Chondrocyte (in vitro differentiated cells): Measurements from ENCODE around the gene KRT83. TPM values are rescaled to one million over a fixed set of nuclear protein-coding genes. Genes with fewer than 3 reads are reported as not detected.

Experiments
- DNase-seq: peaks from one replicate; pipeline ENCODE4 v3.0.0; 2021; ENCODE audit warnings: mixed read lengths, low spot score
- H3K27ac Mint-ChIP-seq: one replicate; pipeline ENCODE4 v1.8.0; 2021; ENCODE audit warnings: mild to moderate bottlenecking, moderate library complexity, mixed read lengths; ENCODE audit not compliant: unreplicated experiment
- H3K27me3 Mint-ChIP-seq: 2 replicates; pipeline ENCODE4 v1.8.0; 2021; ENCODE audit warnings: low read depth, mixed read lengths
- H3K36me3 Mint-ChIP-seq: 2 replicates; pipeline ENCODE4 v1.8.0; 2021; ENCODE audit warnings: low read depth, mixed read lengths
- H3K4me1 Mint-ChIP-seq: 2 replicates; pipeline ENCODE4 v1.8.0; 2021; ENCODE audit warnings: low read depth, mild to moderate bottlenecking, mixed read lengths
- H3K4me3 Mint-ChIP-seq: one replicate; pipeline ENCODE4 v1.8.0; 2021; ENCODE audit warnings: mild to moderate bottlenecking, moderate library complexity, mixed read lengths; ENCODE audit not compliant: unreplicated experiment
- H3K9me3 Mint-ChIP-seq: 2 replicates; pipeline ENCODE4 v1.8.0; 2021; ENCODE audit warnings: low read depth, mixed read lengths
- total RNA-seq: library from RNA; stranded (reverse); gene quantifications from 3 replicates; pipeline ENCODE4 v1.2.1, GENCODE V29; 2021
- TF ChIP-seq, protein P1 (sequence below): fragments of 200-600 bp; sonication (generic); IDR thresholded peaks from 2 replicates; pipeline ENCODE4 v1.5.0; 2021; ENCODE audit warnings: antibody characterized with exemption, mild to moderate bottlenecking, moderate library complexity

Gene KRT83
- total RNA-seq, 1 donor from 2014 or later, result not detected

DNA sequence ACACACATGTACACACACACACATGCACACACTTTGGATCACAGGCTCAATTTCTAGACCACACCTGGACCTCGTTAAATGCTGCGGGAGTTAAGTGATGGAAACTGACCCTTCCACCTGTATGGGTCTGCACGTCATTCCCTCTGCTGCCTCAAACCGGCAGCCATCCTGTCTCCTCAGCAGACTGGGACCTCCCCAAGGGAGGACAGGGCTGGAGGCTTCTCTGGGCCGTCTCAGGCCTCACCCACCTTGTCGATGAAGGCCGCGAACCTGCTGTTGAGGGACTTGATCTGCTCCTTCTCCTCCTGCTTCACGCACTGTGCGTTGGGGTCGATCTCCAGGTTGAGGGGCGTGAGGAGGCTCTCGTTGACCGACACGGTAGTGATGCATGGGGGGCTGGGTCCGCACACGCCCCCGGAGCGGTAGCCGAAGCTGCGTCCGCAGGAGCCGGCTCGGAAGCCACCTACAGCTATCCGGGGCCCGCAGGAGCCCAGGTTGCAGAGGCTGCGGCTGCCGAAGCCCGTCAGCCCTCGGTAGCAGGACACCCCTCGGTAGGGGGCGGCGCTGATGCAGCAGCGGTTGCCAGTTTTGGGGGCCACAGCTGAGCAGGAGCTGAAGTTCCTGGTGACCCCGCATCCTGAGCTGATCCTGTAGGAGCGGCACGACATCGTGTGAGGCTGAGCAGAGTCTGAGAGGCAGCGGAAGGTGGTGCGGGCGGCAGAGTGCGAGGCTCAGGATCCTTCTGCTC, 45.7 kb upstream of the KRT83 start, which contains the start of gene KRT85:
KRT85 (minus strand) TSS at position 744 of the 748 bp plus-strand sequence; CDS start at position 668, 76 bp downstream.
- no peak within 1 kb of the TSS for H3K4me3 Mint-ChIP-seq
- H3K27ac Mint-ChIP-seq, result no peak within 1 kb of the TSS
- no peaks in the 10 kb centered on the region for H3K9me3 Mint-ChIP-seq
- H3K36me3 Mint-ChIP-seq, result no peaks in the 10 kb centered on the region
- H3K27me3 Mint-ChIP-seq, result peaks cover 30% of the 10 kb centered on the region
- TF ChIP-seq, protein P1, sequence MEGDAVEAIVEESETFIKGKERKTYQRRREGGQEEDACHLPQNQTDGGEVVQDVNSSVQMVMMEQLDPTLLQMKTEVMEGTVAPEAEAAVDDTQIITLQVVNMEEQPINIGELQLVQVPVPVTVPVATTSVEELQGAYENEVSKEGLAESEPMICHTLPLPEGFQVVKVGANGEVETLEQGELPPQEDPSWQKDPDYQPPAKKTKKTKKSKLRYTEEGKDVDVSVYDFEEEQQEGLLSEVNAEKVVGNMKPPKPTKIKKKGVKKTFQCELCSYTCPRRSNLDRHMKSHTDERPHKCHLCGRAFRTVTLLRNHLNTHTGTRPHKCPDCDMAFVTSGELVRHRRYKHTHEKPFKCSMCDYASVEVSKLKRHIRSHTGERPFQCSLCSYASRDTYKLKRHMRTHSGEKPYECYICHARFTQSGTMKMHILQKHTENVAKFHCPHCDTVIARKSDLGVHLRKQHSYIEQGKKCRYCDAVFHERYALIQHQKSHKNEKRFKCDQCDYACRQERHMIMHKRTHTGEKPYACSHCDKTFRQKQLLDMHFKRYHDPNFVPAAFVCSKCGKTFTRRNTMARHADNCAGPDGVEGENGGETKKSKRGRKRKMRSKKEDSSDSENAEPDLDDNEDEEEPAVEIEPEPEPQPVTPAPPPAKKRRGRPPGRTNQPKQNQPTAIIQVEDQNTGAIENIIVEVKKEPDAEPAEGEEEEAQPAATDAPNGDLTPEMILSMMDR, result no peak
- peaks cover 15% of the 10 kb centered on the region for H3K4me1 Mint-ChIP-seq
- DNase-seq, result no peak

DNA sequence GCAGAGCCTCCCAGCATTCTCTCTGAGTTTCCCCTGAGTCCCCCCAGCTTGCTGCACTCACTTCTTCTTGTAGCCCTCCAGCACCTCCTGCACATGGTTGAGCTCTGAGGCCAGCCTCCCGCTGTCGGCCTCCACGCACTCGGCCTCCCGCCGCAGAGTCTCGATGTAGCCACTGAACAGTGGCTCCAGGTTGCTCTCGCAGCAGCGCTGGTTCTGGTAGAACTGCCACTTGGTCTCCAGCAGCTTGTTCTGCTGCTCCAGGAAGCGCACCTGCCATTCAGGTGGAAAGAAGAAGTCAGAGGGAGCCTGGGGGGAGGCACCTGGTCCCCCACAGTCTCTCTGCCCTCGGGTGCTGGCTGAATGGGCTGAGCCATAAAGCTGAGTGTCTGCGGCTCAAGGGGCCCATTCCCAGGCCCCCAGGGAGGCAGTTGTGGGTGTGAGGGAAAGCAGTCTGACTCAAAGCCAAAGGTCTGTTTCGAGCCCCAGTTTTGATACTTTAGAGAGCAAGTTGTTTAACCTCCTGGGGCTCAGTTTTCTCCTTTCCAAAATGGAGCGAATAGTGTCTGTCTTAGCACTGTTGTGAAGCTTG, 43.8 kb upstream of the KRT83 start:
- H3K9me3 Mint-ChIP-seq, result no peaks in the 10 kb centered on the region
- no peak for DNase-seq
- no peak overlapping the region for H3K27ac Mint-ChIP-seq
- no peaks in the 10 kb centered on the region for H3K36me3 Mint-ChIP-seq
- no peak overlapping the region for H3K4me3 Mint-ChIP-seq
- TF ChIP-seq, protein P1, result no peak
- peaks cover 33% of the 10 kb centered on the region for H3K27me3 Mint-ChIP-seq
- H3K4me1 Mint-ChIP-seq, result peaks cover 4% of the 10 kb centered on the region

DNA sequence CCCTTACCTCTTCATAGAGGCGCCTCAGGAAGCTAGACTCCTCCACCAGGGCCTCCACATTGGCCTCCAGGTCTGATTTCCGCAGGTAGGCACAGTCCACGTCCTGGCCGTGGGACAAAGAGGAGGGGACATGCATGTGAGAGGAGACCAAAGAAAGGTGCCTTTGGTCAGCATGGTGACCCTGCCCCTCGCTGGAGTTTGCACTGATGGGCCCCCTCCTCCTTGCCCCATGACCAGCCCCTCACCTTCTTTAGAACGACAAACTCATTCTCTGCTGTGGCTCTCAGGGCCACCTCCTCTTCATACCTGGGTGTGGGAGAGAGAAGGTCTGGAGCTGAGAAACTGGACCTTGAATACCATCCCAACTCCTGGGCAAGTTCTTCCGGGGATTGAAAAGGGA, 42.9 kb upstream of the KRT83 start:
- peaks cover 33% of the 10 kb centered on the region for H3K27me3 Mint-ChIP-seq

DNA sequence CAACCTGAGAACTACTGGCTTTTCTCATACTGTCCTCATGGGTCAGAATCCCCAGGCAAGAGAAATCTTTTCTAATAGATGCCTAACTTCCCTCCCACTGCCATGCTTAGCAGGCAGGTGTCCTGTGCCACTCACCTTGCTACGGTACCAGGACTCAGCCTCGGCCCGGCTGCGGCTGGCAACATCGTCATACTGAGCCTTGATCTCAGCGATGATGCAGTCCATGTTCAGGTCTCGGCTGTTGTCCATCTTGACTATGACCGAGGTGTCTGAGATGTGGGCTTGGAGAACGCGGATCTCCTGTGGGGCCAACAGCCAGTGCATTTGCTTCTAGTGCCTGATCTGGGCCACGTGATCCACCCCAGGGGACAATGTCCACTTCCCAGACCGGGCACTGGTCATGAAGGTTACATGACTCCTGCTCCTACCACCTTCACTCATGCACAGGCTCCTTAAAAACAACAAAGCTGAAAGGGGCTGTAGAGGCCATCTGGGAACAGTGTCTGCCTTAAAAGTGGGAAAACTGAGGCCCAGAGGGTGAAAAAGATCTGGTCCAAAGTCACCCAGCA, 42.0 kb upstream of the KRT83 start:
- peaks cover 29% of the 10 kb centered on the region for H3K27me3 Mint-ChIP-seq
- H3K9me3 Mint-ChIP-seq, result no peaks in the 10 kb centered on the region
- no peaks in the 10 kb centered on the region for H3K36me3 Mint-ChIP-seq
- TF ChIP-seq, protein P1, result no peak
- no peak for DNase-seq
- no peaks in the 10 kb centered on the region for H3K4me1 Mint-ChIP-seq
- H3K4me3 Mint-ChIP-seq, result no peak overlapping the region
- no peak overlapping the region for H3K27ac Mint-ChIP-seq

More for the DNA sequence above, 42.9 kb upstream of the KRT83 start:
- no peaks in the 10 kb centered on the region for H3K9me3 Mint-ChIP-seq
- no peak overlapping the region for H3K4me3 Mint-ChIP-seq
- no peaks in the 10 kb centered on the region for H3K36me3 Mint-ChIP-seq
- TF ChIP-seq, protein P1, result no peak
- peaks cover under 1% of the 10 kb centered on the region for H3K4me1 Mint-ChIP-seq
- H3K27ac Mint-ChIP-seq, result no peak overlapping the region
- no peak for DNase-seq

DNA sequence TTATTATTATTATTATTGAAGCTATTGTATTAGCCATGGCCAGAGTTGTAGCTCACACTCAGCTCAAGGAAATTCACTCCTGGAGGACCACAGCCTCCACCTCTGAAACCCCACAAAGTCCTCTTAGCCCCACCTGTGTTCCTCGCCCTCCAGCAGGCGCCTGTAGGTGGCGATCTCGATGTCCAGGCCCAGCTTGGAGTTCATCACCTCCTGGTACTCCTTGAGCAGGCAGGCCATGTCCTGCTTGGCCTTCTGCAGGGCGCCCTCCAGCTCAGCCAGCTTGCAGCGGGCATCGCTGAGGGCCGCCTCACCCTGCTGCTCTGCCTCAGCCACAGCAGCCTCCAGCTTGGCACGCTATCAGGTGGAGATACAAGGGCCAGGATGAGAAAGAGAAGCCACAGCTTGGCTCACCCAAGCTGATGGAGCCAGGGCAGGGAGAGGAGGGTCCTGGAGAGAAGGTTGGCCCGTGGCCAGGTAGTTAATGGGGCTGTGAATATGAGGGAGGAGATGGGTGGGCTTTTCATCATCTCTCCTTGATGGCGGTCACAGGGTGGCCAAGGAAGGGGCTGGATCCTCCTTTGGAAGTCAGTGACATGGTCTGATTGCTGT, 41.0 kb upstream of the KRT83 start:
- Mint-ChIP-seq H3K4me3 (no peak overlapping the region), H3K27ac (no peak overlapping the region), H3K4me1 (no peaks in the 10 kb centered on the region), H3K36me3 (no peaks in the 10 kb centered on the region), H3K9me3 (no peaks in the 10 kb centered on the region), H3K27me3 (peaks cover 24% of the 10 kb centered on the region)
- no peak for DNase-seq
- TF ChIP-seq, protein P1, result peak; percentile 42
